ENCODE measurements around the gene LY6G6D.

GRCh38 chr6:31686483-31686882 lies 28.7 kb upstream of the LY6G6D start:
- TF ChIP-seq CTCF (IDR thresholded peaks at IDR 0.05; ENCODE audit: low read depth, low read length, poor library complexity, severe bottlenecking) (no peak), EZH2phosphoT487 (IDR thresholded peaks at IDR 0.05; ENCODE audit: borderline replicate concordance, low read length) (no peak)
